Stimulated activated CD4-positive, alpha-beta T cell treated with anti-CD3 and anti-CD28 coated beads, Interleukin-1b, Interleukin-23, amount 100 ng/mL, for 24 hours (primary cell): ENCODE measurements around the gene STPG3.
"Not testable (repeated sequence)": the region's sequence is repeated elsewhere in the genome, so short reads cannot be mapped to it uniquely, and the experiment has no call there.

Experiments used
- DNase-seq, 4 experiments: peaks; one replicate each; pipeline ENCODE4 v3.0.0-alpha.2; 2020; ENCODE audit warnings: low read depth in 4 of 4, low spot score in 1 of 4

STPG3 gene

GRCh38 chr9:137233143-137233980 is 17.7 kb upstream of the STPG3 start:
- DNase-seq, result no peak

GRCh38 chr9:137234055-137234697 is 16.9 kb upstream of the STPG3 start:
- no peak for DNase-seq

GRCh38 chr9:137234758-137235423 is 16.2 kb upstream of the STPG3 start:
- DNase-seq, result no peak

GRCh38 chr9:137235424-137236237 is 15.5 kb upstream of the STPG3 start:
- DNase-seq, result no peak

GRCh38 chr9:137236238-137236935 is 14.7 kb upstream of the STPG3 start:
- peak; percentile 81 to 91 (median 88) for DNase-seq

- DNase-seq, result no peak
Measured at GRCh38 chr9:137236936-137237421, 14.1 kb upstream of the STPG3 start.

- no peak for DNase-seq
Measured at GRCh38 chr9:137237759-137238726, 13.0 kb upstream of the STPG3 start.

GRCh38 chr9:137239541-137240200 is 11.4 kb upstream of the STPG3 start:
- DNase-seq, result not testable (repeated sequence)

GRCh38 chr9:137240318-137240840 is 10.7 kb upstream of the STPG3 start:
- DNase-seq, result peak in 3 of 4 experiments; percentile 36 to 58 (median 55)

- peak; percentile 88 to 96 (median 94) for DNase-seq
Measured at GRCh38 chr9:137240841-137241489, 10.1 kb upstream of the STPG3 start, which contains the start of gene TUBB4B. TUBB4B (plus strand) TSS chr9:137241287; CDS start chr9:137241361, 74 bp downstream.

GRCh38 chr9:137241490-137242268 is 9.4 kb upstream of the STPG3 start:
- peak; percentile 31 to 64 (median 45) for DNase-seq

- DNase-seq, result no peak
Measured at GRCh38 chr9:137242269-137243203, 8.6 kb upstream of the STPG3 start.

GRCh38 chr9:137243266-137243625 is 7.8 kb upstream of the STPG3 start:
- DNase-seq, result not testable (repeated sequence)

GRCh38 chr9:137243626-137244485 is 7.2 kb upstream of the STPG3 start:
- no peak for DNase-seq
